SU-DHL-6 (cell line): ENCODE measurements around the gene OR6V1.
"Not testable (repeated sequence)": the region's sequence is repeated elsewhere in the genome, so short reads cannot be mapped to it uniquely, and the experiment has no call there.

ENCODE experiments used
- H2AFZ ChIP-seq: fragments of 200-600 bp; sonication (generic); 2 replicates; pipeline ENCODE4 v1.6.1; 2014; ENCODE audit warnings: low read depth, mild to moderate bottlenecking, moderate library complexity, mixed read lengths, antibody characterized with exemption, low read length; ENCODE audit not compliant: severe bottlenecking
- H3F3A ChIP-seq: fragments of 200-600 bp; shearing (Covaris generic); 2 replicates; pipeline ENCODE4 v1.6.0; 2016; ENCODE audit warnings: antibody characterized with exemption, mild to moderate bottlenecking; ENCODE audit not compliant: insufficient read depth
- H3K27ac ChIP-seq: fragments of 200-600 bp; sonication (generic); 2 replicates; pipeline ENCODE4 v1.5.1; 2016; ENCODE audit warnings: low read depth, mild to moderate bottlenecking, low read length, moderate library complexity, mixed read lengths
- H3K27me3 ChIP-seq: fragments of 200-600 bp; sonication (generic), shearing (Covaris generic); 2 replicates; pipeline ENCODE4 v1.6.0; 2014; ENCODE audit warnings: mild to moderate bottlenecking, low read length
- H3K36me3 ChIP-seq: fragments of 200-600 bp; sonication (generic); 2 replicates; pipeline ENCODE4 v1.6.1; 2014; ENCODE audit warnings: mild to moderate bottlenecking, low read length, mixed read lengths
- H3K4me2 ChIP-seq: fragments of 300-600, 200-600 bp; shearing (Covaris generic), sonication (generic); 2 replicates; pipeline ENCODE4 v1.6.0; 2014; ENCODE audit warnings: low read length, low read depth, mild to moderate bottlenecking; ENCODE audit not compliant: poor library complexity, severe bottlenecking
- H3K4me3 ChIP-seq: fragments of 200-600 bp; sonication (generic); 2 replicates; pipeline ENCODE4 v1.5.1; 2014; ENCODE audit warnings: antibody characterized with exemption, low read length, mild to moderate bottlenecking, mixed read lengths; ENCODE audit not compliant: insufficient read depth, poor library complexity, severe bottlenecking
- H3K79me2 ChIP-seq: fragments of 200-600 bp; sonication (generic); 2 replicates; pipeline ENCODE4 v1.6.1; 2014; ENCODE audit warnings: mild to moderate bottlenecking, low read length, moderate library complexity; ENCODE audit not compliant: insufficient read depth
- H3K9ac ChIP-seq: fragments of 200-600 bp; sonication (generic); 2 replicates; pipeline ENCODE4 v1.7.0; 2014; ENCODE audit warnings: mild to moderate bottlenecking, low read length
- H3K9me2 ChIP-seq: fragments of 200-600 bp; sonication (generic); replicated peaks from 2 replicates; pipeline ENCODE4 v1.6.1; 2014; ENCODE audit warnings: low read length; ENCODE audit not compliant: insufficient read depth
- H3K9me3 ChIP-seq: fragments of 200-600 bp; sonication (generic); 2 replicates; pipeline ENCODE4 v1.6.1; 2014; ENCODE audit warnings: low read length, mixed read lengths; ENCODE audit not compliant: insufficient read depth
- H4K20me1 ChIP-seq: fragments of 200-600 bp; sonication (generic); 2 replicates; pipeline ENCODE4 v1.6.1; 2014; ENCODE audit warnings: low read depth, mild to moderate bottlenecking, antibody characterized with exemption, low read length, moderate library complexity, mixed read lengths
- EZH2phosphoT487 ChIP-seq: fragments of 200-600 bp; sonication (generic), shearing (Covaris generic); conservative IDR thresholded peaks from 2 replicates; pipeline ENCODE4 v1.6.1; 2018; ENCODE audit warnings: mild to moderate bottlenecking, antibody characterized with exemption, low read length, moderate library complexity, mixed read lengths
- TF ChIP-seq, protein P1 (sequence below): fragments of 200-600 bp; sonication (generic); IDR thresholded peaks from one replicate; pipeline ENCODE4 v1.5.1; 2017; ENCODE audit warnings: antibody characterized with exemption, mild to moderate bottlenecking, low read length, moderate library complexity; ENCODE audit not compliant: insufficient read depth, poor library complexity, severe bottlenecking

The OR6V1 gene

DNA sequence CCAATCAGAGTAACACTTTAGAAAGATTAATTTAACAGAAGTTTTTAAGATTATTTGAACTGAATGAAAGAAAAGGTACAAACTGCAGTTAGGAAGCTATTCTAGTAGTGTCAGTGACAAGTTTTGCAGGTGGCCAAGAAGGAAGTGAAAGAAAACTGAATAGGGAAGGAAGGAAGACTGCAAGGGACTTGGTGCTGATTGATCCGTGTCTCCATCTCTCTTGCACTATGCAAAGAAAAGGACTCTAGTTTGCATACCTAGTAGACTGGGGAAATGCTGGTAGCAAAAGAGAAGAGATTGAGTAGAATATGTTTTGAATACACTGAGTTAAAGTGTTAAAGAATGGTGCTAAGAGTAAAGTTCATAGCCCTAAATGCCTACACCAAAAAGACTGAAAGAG lies 33.0 kb downstream of the OR6V1 start:
- Histone ChIP-seq H3K4me2 (peak overlapping the region; percentile 35), H3K9ac (no peak overlapping the region), H3K4me3 (no peak overlapping the region), H3K27ac (peak overlapping the region; percentile 81), H3K27me3 (no peaks in the 10 kb centered on the region), H2AFZ (no peak overlapping the region), H3K79me2 (no peaks in the 10 kb centered on the region), H3K9me2 (no peaks in the 10 kb centered on the region), H3F3A (peaks cover 11% of the 10 kb centered on the region), H3K36me3 (no peaks in the 10 kb centered on the region), H4K20me1 (no peaks in the 10 kb centered on the region), H3K9me3 (no peaks in the 10 kb centered on the region)
- TF ChIP-seq EZH2phosphoT487, result no peak
- TF ChIP-seq, protein P1, sequence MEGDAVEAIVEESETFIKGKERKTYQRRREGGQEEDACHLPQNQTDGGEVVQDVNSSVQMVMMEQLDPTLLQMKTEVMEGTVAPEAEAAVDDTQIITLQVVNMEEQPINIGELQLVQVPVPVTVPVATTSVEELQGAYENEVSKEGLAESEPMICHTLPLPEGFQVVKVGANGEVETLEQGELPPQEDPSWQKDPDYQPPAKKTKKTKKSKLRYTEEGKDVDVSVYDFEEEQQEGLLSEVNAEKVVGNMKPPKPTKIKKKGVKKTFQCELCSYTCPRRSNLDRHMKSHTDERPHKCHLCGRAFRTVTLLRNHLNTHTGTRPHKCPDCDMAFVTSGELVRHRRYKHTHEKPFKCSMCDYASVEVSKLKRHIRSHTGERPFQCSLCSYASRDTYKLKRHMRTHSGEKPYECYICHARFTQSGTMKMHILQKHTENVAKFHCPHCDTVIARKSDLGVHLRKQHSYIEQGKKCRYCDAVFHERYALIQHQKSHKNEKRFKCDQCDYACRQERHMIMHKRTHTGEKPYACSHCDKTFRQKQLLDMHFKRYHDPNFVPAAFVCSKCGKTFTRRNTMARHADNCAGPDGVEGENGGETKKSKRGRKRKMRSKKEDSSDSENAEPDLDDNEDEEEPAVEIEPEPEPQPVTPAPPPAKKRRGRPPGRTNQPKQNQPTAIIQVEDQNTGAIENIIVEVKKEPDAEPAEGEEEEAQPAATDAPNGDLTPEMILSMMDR, result no peak

DNA sequence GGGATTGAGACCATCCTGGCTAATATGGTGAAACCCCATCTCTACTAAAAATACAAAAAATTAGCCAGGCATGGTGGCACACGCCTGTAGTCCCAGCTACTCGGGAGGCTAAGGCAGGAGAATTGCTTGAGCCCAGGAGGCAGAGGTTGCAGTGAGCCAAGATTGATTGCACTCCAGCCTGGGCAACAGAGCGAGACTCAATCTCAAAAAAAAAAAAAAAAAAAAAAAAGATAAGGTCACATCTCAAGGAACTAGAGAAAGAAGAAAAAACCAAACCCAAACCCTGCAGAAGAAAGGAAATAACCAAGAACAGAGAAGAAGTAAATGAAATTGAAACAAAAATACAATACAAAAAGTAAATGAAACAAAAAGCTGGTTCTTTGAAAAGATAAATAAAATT lies 33.5 kb downstream of the OR6V1 start:
- Histone ChIP-seq H3K27ac (peak overlapping the region; percentile 81), H3F3A (peaks cover 11% of the 10 kb centered on the region), H3K4me2 (peak overlapping the region; percentile 35)
- not testable (repeated sequence) for H3K9ac ChIP-seq, H4K20me1 ChIP-seq, H3K4me3 ChIP-seq, H3K79me2 ChIP-seq, H3K9me2 ChIP-seq, H2AFZ ChIP-seq, H3K9me3 ChIP-seq, H3K36me3 ChIP-seq, H3K27me3 ChIP-seq

DNA sequence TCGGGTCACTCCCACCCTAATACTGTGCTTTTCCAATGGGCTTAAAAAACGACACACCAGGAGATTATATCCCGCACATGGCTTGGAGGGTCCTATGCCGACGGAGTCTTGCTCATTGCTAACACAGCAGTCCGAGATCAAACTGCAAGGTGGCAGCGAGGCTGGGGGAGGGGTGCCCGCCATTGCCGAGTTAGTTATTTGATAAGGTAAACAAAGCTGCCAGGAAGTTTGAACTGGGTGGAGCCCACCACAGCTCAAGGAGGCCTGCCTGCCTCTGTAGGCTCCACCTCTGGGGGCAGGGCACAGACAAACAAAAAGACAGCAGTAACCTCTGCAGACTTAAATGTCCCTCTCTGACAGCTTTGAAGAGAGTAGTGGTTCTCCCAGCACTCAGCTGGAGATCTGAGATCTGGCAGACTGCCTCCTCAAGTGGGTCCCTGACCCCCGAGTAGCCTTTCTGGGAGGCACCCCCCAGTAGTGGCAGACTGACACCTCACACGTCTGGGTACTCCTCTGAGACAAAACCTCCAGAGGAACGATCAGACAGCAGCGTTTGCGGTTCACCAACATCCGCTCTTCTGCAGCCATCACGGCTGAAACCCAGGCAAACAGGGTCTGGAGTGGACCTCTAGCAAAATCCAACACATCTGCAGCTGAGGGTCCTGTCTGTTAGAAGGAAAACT lies 36.5 kb downstream of the OR6V1 start:
- H3K27me3 ChIP-seq, H3K9me3 ChIP-seq, H3K36me3 ChIP-seq, H3K79me2 ChIP-seq, H3K9ac ChIP-seq, H4K20me1 ChIP-seq, H3K9me2 ChIP-seq, H3K4me3 ChIP-seq, H3K27ac ChIP-seq, H2AFZ ChIP-seq, H3K4me2 ChIP-seq: not testable (repeated sequence)
- H3F3A ChIP-seq, result peaks cover 11% of the 10 kb centered on the region

DNA sequence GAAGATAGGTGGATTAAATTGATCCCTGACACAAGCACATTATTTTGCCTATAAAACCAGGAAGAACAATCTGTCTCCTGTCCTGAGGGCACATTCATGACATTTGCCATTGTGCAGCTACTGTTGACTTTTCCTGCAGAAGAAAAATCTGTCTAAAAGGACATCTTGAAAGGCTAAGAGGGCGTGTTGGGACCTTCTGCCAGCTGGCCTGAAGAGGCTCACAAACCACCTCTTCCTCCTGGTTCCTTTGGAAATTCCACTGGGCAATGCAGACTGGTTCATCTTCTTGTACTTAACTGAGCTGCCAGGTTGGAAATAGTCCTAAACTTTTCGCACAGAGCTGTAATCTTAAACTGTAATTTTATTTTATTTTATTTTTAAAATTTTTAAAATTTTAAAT lies 44.0 kb downstream of the OR6V1 start:
- H3K4me2 ChIP-seq, result no peak overlapping the region
- no peaks in the 10 kb centered on the region for H3F3A ChIP-seq
- no peak for TF ChIP-seq EZH2phosphoT487
- TF ChIP-seq, protein P1, result no peak
- no peaks in the 10 kb centered on the region for H3K9me2 ChIP-seq
- H4K20me1 ChIP-seq, result no peaks in the 10 kb centered on the region
- H3K36me3 ChIP-seq, result no peaks in the 10 kb centered on the region
- H3K27ac ChIP-seq, result no peak overlapping the region
- H3K27me3 ChIP-seq, result no peaks in the 10 kb centered on the region
- no peak overlapping the region for H3K9ac ChIP-seq
- no peaks in the 10 kb centered on the region for H3K79me2 ChIP-seq
- H3K9me3 ChIP-seq, result peaks cover 9% of the 10 kb centered on the region; the same call in 1 of the 2 replicates
- H3K4me3 ChIP-seq, result no peak overlapping the region
- no peak overlapping the region for H2AFZ ChIP-seq

DNA sequence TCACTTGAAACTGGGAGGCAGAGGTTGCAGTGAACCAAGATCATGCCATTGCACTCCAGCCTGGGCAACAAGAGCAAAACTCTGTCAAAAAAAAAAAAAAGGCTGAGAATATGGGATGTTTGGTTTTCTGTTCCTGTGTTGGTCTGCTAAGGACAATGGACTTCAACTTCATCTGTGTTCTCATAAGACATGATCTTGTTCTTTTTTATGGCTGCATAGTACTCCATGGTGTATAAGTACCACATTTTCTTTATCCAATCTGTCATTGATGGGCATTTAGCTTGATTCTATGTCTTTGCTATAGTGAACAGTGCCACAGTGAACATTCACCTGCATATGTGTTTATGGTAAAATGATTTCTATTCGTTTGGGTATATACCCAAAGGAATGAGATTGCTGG lies 47.4 kb downstream of the OR6V1 start:
- not testable (repeated sequence) for H3K9ac ChIP-seq, H3K27me3 ChIP-seq

More for the DNA sequence above, 47.4 kb downstream of the OR6V1 start:
- not testable (repeated sequence) for H4K20me1 ChIP-seq, H3K4me2 ChIP-seq, H2AFZ ChIP-seq, H3F3A ChIP-seq, H3K27ac ChIP-seq, H3K79me2 ChIP-seq, H3K36me3 ChIP-seq, H3K9me3 ChIP-seq, H3K4me3 ChIP-seq, H3K9me2 ChIP-seq
